RWPE1 (cell line): ENCODE results near the gene GCLC.

Experiments used
- CTCF ChIA-PET: fragments of 350-600 bp; sonication (Branson Sonifier 250); formaldehyde crosslinking; extraction: SDS; loops from one replicate; lab custom pipeline; 2021; lab: Yijun Ruan, JAX
- POLR2A ChIA-PET: fragments of 400-600 bp; formaldehyde crosslinking; extraction: SDS; loops from one replicate; lab custom pipeline; 2020; ENCODE audit warnings: antibody characterized with exemption; ENCODE audit not compliant: low non-redundant PET; lab: Yijun Ruan, JAX
- DNase-seq: peaks from one replicate; pipeline ENCODE4 v3.0.0; 2012; ENCODE audit warnings: low spot score
- H3K27ac ChIP-seq: fragments of 450-650 bp; 2 replicates; pipeline ENCODE4 v1.5.1; 2017
- CTCF ChIP-seq: fragments of 450-650 bp; conservative IDR thresholded peaks from 2 replicates; pipeline ENCODE4 v1.5.1; 2017; ENCODE audit warnings: low read depth, mild to moderate bottlenecking

GCLC gene

DNA sequence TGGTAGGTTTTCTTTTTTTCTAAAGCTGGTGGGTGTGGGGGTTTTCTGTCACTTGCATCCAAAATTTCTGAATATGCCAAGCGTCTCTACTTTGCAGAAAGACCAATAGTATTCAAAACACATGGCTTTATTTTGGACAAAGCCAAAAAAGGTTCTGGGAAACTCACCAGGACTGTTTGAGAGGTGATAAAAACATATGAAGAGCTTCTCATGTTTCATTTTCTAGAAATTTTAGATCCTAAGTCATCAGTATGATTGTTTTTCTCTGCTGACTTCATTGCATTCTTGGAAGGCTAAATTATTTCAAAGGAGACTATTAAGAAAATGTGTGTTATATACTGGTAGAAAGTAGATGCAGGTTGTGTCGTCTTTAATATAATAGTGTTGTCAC lies 51.3 kb downstream of the GCLC start:
- no peak for DNase-seq
- ChIA-PET CTCF (interaction anchor here (0.6 to 2.4 kb wide), 11 partner anchors 8 to 830 kb away, joined by 3 to 12 read pairs (median 6); no protein-coding TSS in a partner anchor), POLR2A (no interaction called here)
- peak overlapping the region; percentile 65 for H3K27ac ChIP-seq
- no peak for TF ChIP-seq CTCF

DNA sequence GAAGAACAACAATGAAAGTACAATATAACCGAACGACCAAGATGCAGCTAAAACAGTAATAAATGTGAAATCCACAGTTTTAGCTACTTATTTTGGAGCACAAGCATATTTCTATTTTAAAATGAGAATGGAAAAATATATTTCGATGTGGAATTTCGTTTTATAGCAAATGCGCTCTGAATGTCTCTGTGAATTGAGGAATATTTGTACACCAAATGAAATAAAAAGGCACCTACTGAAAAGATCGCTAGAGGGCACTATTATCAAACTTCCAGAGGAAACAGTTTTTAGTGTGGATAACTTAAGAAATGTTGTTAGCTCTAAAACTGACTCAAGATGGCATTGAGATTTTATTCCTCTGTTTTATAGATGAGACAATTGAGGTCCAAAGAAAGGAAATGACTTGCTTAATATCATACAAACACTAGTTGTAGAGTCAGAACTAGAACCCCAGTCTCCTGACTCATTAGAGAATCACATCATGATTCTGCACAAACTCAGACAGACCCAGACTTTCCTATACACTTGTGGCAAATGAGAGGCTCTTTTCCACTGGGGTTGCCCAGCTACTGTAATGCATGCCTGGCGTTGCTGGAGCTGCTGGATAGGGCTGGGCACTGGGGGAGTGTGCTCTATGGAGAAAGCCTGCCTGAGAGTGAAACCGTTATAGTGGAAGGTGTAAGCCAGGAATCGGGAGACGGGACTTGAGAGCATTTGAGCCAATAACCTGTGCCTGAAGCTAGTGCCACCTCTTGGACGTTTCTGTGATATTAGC lies 51.9 kb downstream of the GCLC start:
- ChIA-PET CTCF (interaction anchor here (0.6 to 2.4 kb wide), 17 partner anchors 8 to 1753 kb away, joined by 3 to 12 read pairs (median 5); no protein-coding TSS in a partner anchor), POLR2A (no interaction called here)
- H3K27ac ChIP-seq = peak overlapping the region; percentile 65
- peak; percentile 44 for DNase-seq
- peak; percentile 84 for TF ChIP-seq CTCF

GRCh38 chr6:53487080-53487479 lies 57.8 kb downstream of the GCLC start:
- TF ChIP-seq CTCF = no peak
- ChIA-PET POLR2A (no interaction called here), CTCF (no interaction called here)
- no peak overlapping the region for H3K27ac ChIP-seq
- DNase-seq = no peak

GRCh38 chr6:53486679-53487078 lies 58.2 kb downstream of the GCLC start:
- ChIA-PET CTCF (no interaction called here), POLR2A (no interaction called here)
- DNase-seq = no peak
- no peak overlapping the region for H3K27ac ChIP-seq
- TF ChIP-seq CTCF = no peak

DNA sequence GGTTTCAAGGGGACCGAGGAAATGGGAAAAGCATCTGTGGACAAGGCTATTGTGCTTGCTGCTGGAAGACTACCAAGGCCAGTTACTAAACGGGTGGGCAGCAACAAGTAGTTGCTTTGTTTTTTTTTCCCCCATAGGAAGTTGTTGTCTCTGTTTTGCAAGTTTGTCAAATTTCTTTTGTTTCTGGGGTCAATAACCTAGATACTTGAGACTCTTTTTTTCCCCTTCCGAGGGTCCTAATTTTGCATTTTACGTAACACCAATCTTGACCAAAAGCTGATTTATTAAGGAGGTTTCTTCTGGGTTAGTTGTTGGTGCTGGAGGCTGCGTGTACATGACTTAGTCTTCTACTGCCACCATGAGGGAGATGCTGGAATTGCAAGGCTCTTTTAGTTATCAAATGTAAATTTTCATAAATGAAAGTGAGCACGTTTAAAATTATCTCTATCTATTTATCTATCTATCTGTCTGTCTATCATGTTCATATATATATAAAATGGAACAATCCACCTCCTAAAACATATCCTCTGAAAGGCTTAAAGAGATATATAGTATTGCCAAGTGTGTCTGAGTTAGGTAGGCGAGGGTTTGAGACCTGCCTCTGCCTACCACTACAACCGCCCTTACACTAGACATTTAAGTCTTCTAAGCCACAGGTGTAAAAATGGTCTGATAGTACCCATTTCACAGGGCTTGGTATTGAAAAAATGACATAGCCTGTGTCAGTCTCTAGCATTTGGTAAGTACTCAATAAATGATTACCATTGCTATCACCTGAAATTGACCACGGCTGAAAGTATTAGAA lies 60.2 kb downstream of the GCLC start:
- ChIA-PET POLR2A (no interaction called here), CTCF (interaction anchor here (0.5 to 2.0 kb wide), 18 partner anchors 8 to 1389 kb away, joined by 3 to 16 read pairs (median 4); no protein-coding TSS in a partner anchor)
- DNase-seq = peak; percentile 30
- TF ChIP-seq CTCF = peak; percentile 95
- H3K27ac ChIP-seq = no peak overlapping the region
